H9 (cell line): ENCODE measurements around the gene NHLRC4. TPM values are rescaled to one million over a fixed set of nuclear protein-coding genes. Genes with fewer than 3 reads are reported as not detected.

Source experiments
- DNase-seq: peaks from one replicate; pipeline ENCODE4 v3.0.0-alpha.2; 2017
- H2AFZ ChIP-seq: one replicate; pipeline ENCODE4 v1.6.1; 2013; ENCODE audit warnings: mild to moderate bottlenecking, low read length, control low read depth, moderate library complexity
- H2AK5ac ChIP-seq: 2 replicates; pipeline ENCODE4 v1.6.1; 2013; ENCODE audit warnings: low read length, control low read depth, mixed read lengths; ENCODE audit not compliant: insufficient read length
- H2BK120ac ChIP-seq: one replicate; pipeline ENCODE4 v1.6.1; 2013; ENCODE audit warnings: low read depth, mild to moderate bottlenecking, low read length, control low read depth, inconsistent platforms; ENCODE audit not compliant: poor library complexity, severe bottlenecking
- H2BK12ac ChIP-seq: 2 replicates; pipeline ENCODE4 v1.6.1; 2013; ENCODE audit warnings: low read length, control low read depth, mixed read lengths, low read depth; ENCODE audit not compliant: insufficient read length
- H2BK15ac ChIP-seq: 2 replicates; pipeline ENCODE4 v1.6.1; 2013; ENCODE audit warnings: low read depth, low read length, control low read depth
- H2BK20ac ChIP-seq: one replicate; pipeline ENCODE4 v1.6.1; 2013; ENCODE audit warnings: low read depth, mild to moderate bottlenecking, low read length, control low read depth, inconsistent platforms; ENCODE audit not compliant: poor library complexity, severe bottlenecking
- H2BK5ac ChIP-seq: 2 replicates; pipeline ENCODE4 v1.6.1; 2013; ENCODE audit warnings: low read length, control low read depth, mixed read lengths; ENCODE audit not compliant: insufficient read length
- H3K14ac ChIP-seq: 2 replicates; pipeline ENCODE4 v1.6.1; 2013; ENCODE audit warnings: low read length, control low read depth; ENCODE audit not compliant: insufficient read depth
- H3K18ac ChIP-seq: 2 replicates; pipeline ENCODE4 v1.6.1; 2013; ENCODE audit warnings: low read depth, mild to moderate bottlenecking, mixed read lengths, low read length, control low read depth; ENCODE audit not compliant: insufficient read length
- H3K23ac ChIP-seq: 2 replicates; pipeline ENCODE4 v1.6.1; 2013; ENCODE audit warnings: low read length, control low read depth, mixed read lengths, low read depth; ENCODE audit not compliant: insufficient read length
- H3K23me2 ChIP-seq: 2 replicates; pipeline ENCODE4 v1.6.1; 2013; ENCODE audit warnings: low read depth, mild to moderate bottlenecking, mixed read lengths, low read length, control low read depth; ENCODE audit not compliant: insufficient read length, poor library complexity, severe bottlenecking
- H3K27ac ChIP-seq: 2 replicates; pipeline ENCODE4 v1.5.1; 2013; ENCODE audit warnings: low read length, control low read depth, mixed read lengths, low read depth; ENCODE audit not compliant: insufficient read length
- H3K27me3 ChIP-seq: 2 replicates; pipeline ENCODE4 v1.6.1; 2013; ENCODE audit warnings: low read length, control low read depth, inconsistent platforms; ENCODE audit not compliant: insufficient read depth
- H3K4ac ChIP-seq: 2 replicates; pipeline ENCODE4 v1.6.1; 2013; ENCODE audit warnings: low read depth, mild to moderate bottlenecking, control low read depth, inconsistent platforms, low read length, moderate library complexity
- H3K4me1 ChIP-seq: 2 replicates; pipeline ENCODE4 v1.6.1; 2013; ENCODE audit warnings: low read length, control low read depth, inconsistent platforms; ENCODE audit not compliant: insufficient read depth
- H3K4me2 ChIP-seq: 2 replicates; pipeline ENCODE4 v1.6.1; 2013; ENCODE audit warnings: low read length, control low read depth, mixed read lengths; ENCODE audit not compliant: insufficient read length, insufficient read depth
- H3K56ac ChIP-seq: 2 replicates; pipeline ENCODE4 v1.6.1; 2013; ENCODE audit warnings: low read depth, mild to moderate bottlenecking, mixed read lengths, low read length, control low read depth; ENCODE audit not compliant: insufficient read length
- H3K79me1 ChIP-seq: 2 replicates; pipeline ENCODE4 v1.6.1; 2013; ENCODE audit warnings: low read depth, mild to moderate bottlenecking, moderate library complexity, low read length, control low read depth, inconsistent platforms; ENCODE audit not compliant: insufficient read depth, poor library complexity, severe bottlenecking
- H3K79me2 ChIP-seq: 2 replicates; pipeline ENCODE4 v1.6.1; 2013; ENCODE audit warnings: low read length, control low read depth, inconsistent platforms; ENCODE audit not compliant: insufficient read depth
- H3K9ac ChIP-seq: 2 replicates; pipeline ENCODE4 v1.6.1; 2013; ENCODE audit warnings: low read length, control low read depth, mixed read lengths; ENCODE audit not compliant: insufficient read length; ENCODE audit errors: extremely low read depth
- H3K9me3 ChIP-seq: one replicate; pipeline ENCODE4 v1.6.1; 2013; ENCODE audit warnings: low read depth, low read length, inconsistent platforms; ENCODE audit not compliant: control insufficient read depth
- H3T11ph ChIP-seq: one replicate; pipeline ENCODE4 v1.6.1; 2013; ENCODE audit warnings: mild to moderate bottlenecking, low read length, control low read depth, inconsistent platforms
- H4K20me1 ChIP-seq: one replicate; pipeline ENCODE4 v1.6.1; 2013; ENCODE audit not compliant: control insufficient read depth, insufficient read length, insufficient read depth
- H4K5ac ChIP-seq: 2 replicates; pipeline ENCODE4 v1.6.1; 2013; ENCODE audit warnings: low read depth, mild to moderate bottlenecking, mixed read lengths, low read length, control low read depth; ENCODE audit not compliant: insufficient read length
- H4K8ac ChIP-seq: replicated peaks from 2 replicates; pipeline ENCODE4 v1.6.1; 2013; ENCODE audit warnings: low read length, control low read depth, mixed read lengths, low read depth; ENCODE audit not compliant: insufficient read length
- H4K91ac ChIP-seq: 2 replicates; pipeline ENCODE4 v1.6.1; 2013; ENCODE audit warnings: low read depth, mild to moderate bottlenecking, moderate library complexity, mixed read lengths, low read length, control low read depth; ENCODE audit not compliant: insufficient read length
- H3K27ac Mint-ChIP-seq, 3 experiments: 2 replicates in 2 of 3; 3 replicates in 1 of 3; pipeline ENCODE4 v1.8.0; 2020 to 2021; ENCODE audit warnings: mixed read lengths in 3 of 3, mild to moderate bottlenecking in 1 of 3, moderate library complexity in 1 of 3
- H3K27me3 Mint-ChIP-seq: 2 replicates; pipeline ENCODE4 v1.8.0; 2021; ENCODE audit warnings: low read depth, mild to moderate bottlenecking, moderate library complexity, mixed read lengths
- H3K36me3 Mint-ChIP-seq, 3 experiments: 2 replicates in 2 of 3; 3 replicates in 1 of 3; pipeline ENCODE4 v1.8.0; 2020 to 2021; ENCODE audit warnings: low read depth in 3 of 3, mixed read lengths in 3 of 3; ENCODE audit not compliant: insufficient read depth in 1 of 3
- H3K4me1 Mint-ChIP-seq, 2 experiments: 2 replicates each; pipeline ENCODE4 v1.8.0; 2020; ENCODE audit warnings: mixed read lengths in 2 of 2
- H3K4me3 Mint-ChIP-seq, 2 experiments: 2 replicates in 1 of 2; 3 replicates in 1 of 2; pipeline ENCODE4 v1.8.0; 2020 to 2021; ENCODE audit warnings: mild to moderate bottlenecking in 2 of 2, mixed read lengths in 2 of 2, moderate library complexity in 1 of 2
- H3K9me3 Mint-ChIP-seq, 2 experiments: 2 replicates in 1 of 2; 3 replicates in 1 of 2; pipeline ENCODE4 v1.8.0; 2020; ENCODE audit warnings: mild to moderate bottlenecking in 2 of 2, mixed read lengths in 2 of 2, moderate library complexity in 1 of 2
- WGBS: extraction: QIAGEN DNeasy Blood & Tissue Kit; methylation state at CpG from one replicate; pipeline ENCODE4 v1.1.7; 2013; ENCODE audit warnings: missing lambda C conversion rate, low lambda C conversion rate, mixed read lengths; ENCODE audit not compliant: insufficient read length; ENCODE audit errors: extremely low coverage; 5-methylcytosine and 5-hydroxymethylcytosine counted together
- total RNA-seq: library from RNA; stranded (reverse); gene quantifications from 2 replicates; pipeline ENCODE4 v1.2.1, GENCODE V29; 2021
- TF ChIP-seq, protein P1 (sequence below): fragments of 200-600 bp; sonication (generic); conservative IDR thresholded peaks from 3 replicates; pipeline ENCODE4 v1.8.0; 2021; ENCODE audit warnings: antibody characterized with exemption, mild to moderate bottlenecking

Gene NHLRC4
- total RNA-seq, 1 experiment from 2014 or later = 0.42 TPM

DNA sequence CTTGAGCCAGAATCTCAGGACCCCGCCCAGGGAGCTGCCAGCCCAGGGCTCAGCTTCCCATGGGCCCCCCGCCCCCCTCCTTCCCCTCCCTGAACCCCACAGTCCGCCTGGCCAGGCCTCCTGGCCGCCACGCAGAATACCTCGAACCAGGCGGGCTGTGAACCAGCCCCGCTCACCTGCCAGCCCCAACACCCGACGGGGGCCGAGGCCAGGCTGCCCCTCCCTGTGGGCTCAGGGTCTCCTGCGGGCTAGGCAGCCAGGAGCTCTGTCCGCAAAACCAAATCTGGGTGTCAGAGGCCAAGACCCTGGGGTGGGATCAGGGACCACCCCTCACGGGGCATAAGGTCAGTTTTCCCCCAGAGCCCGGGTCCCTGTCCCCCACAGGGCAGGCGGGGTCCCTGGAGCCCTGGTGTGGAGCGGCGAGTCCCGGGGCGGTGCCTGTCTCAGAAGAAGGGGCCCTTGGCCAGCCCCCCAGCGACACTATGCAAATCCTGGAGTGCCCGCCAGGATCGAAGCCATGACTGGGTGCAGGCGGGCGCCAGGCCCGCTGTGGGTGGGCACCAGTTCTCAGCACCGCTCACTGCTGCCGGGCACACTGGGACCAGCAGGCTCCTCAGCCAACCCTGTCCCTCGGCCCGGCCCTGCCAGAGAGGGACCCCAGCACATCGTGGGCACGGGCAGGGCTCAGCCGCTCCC is 13.1 kb upstream of the NHLRC4 start:
- Histone ChIP-seq H3T11ph (no peak overlapping the region), H3K79me1 (no peaks in the 10 kb centered on the region), H3K18ac (no peak overlapping the region), H2BK12ac (no peak overlapping the region), H3K23ac (no peak overlapping the region), H2AFZ (no peak overlapping the region), H3K56ac (no peak overlapping the region), H2BK5ac (no peak overlapping the region), H4K5ac (no peak overlapping the region), H3K27ac (no peak overlapping the region), H2BK15ac (no peak overlapping the region), H4K91ac (no peak overlapping the region), H3K4me1 (no peaks in the 10 kb centered on the region), H3K9ac (no peak overlapping the region), H3K23me2 (no peaks in the 10 kb centered on the region), H2BK20ac (no peak overlapping the region), H3K27me3 (no peaks in the 10 kb centered on the region; the same call in 1 of the 2 replicates), H2AK5ac (no peak overlapping the region), H3K4ac (no peak overlapping the region), H4K8ac (no peak overlapping the region), H2BK120ac (no peak overlapping the region), H3K14ac (no peak overlapping the region), H4K20me1 (no peaks in the 10 kb centered on the region), H3K9me3 (no peaks in the 10 kb centered on the region), H3K4me2 (no peak overlapping the region), H3K79me2 (no peaks in the 10 kb centered on the region)
- Mint-ChIP-seq H3K9me3 (no peaks in the 10 kb centered on the region), H3K4me1 (no peaks in the 10 kb centered on the region), H3K27me3 (peaks cover 11% of the 10 kb centered on the region), H3K27ac (no peak overlapping the region), H3K4me3 (no peak overlapping the region), H3K36me3 (peaks cover 0 to 8% (median 2%) of the 10 kb centered on the region in 3 experiments; a peak in 3 of 7 replicates)
- no peak for DNase-seq
- no CpG with 5 or more reads among the region's 33 CpGs for WGBS
- TF ChIP-seq, protein P1, sequence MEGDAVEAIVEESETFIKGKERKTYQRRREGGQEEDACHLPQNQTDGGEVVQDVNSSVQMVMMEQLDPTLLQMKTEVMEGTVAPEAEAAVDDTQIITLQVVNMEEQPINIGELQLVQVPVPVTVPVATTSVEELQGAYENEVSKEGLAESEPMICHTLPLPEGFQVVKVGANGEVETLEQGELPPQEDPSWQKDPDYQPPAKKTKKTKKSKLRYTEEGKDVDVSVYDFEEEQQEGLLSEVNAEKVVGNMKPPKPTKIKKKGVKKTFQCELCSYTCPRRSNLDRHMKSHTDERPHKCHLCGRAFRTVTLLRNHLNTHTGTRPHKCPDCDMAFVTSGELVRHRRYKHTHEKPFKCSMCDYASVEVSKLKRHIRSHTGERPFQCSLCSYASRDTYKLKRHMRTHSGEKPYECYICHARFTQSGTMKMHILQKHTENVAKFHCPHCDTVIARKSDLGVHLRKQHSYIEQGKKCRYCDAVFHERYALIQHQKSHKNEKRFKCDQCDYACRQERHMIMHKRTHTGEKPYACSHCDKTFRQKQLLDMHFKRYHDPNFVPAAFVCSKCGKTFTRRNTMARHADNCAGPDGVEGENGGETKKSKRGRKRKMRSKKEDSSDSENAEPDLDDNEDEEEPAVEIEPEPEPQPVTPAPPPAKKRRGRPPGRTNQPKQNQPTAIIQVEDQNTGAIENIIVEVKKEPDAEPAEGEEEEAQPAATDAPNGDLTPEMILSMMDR = no peak
